Bronchial epithelial cell (primary cell): ENCODE results near the gene SIGLEC8. TPM values are rescaled to one million over a fixed set of nuclear protein-coding genes. Genes with fewer than 3 reads are reported as not detected.
A peak's percentile ranks its signal among the peaks of the same experiment; 100 is the strongest.

ENCODE experiments used
- DNase-seq: peaks from one replicate; pipeline ENCODE4 v3.0.0-alpha.2; 2010; ENCODE audit warnings: low read depth
- FAIRE-seq: peaks from 2 replicates; lab custom pipeline; 2011; peaks lifted over from hg19 to GRCh38; lab: Jason Lieb, UNC
- H3K27me3 ChIP-seq: 2 replicates; pipeline ENCODE4 v1.5.1; 2011; ENCODE audit warnings: low read length; ENCODE audit not compliant: control insufficient read depth, insufficient read depth
- H3K36me3 ChIP-seq: 2 replicates; pipeline ENCODE4 v1.5.1; 2011; ENCODE audit warnings: low read length; ENCODE audit not compliant: control insufficient read depth, insufficient read depth
- H3K4me3 ChIP-seq: 2 replicates; pipeline ENCODE4 v1.5.1; 2011; ENCODE audit warnings: mild to moderate bottlenecking, low read depth, low read length, control low read depth
- total RNA-seq: library from RNA; depleted of rRNA; stranded (reverse); fragments of >200 nt; gene quantifications from 2 replicates; pipeline ENCODE4 v1.2.1, GENCODE V29; 2014
- TF ChIP-seq, protein P1 (sequence below): IDR thresholded peaks from 2 replicates; pipeline ENCODE4 v1.5.1; 2011; ENCODE audit warnings: mild to moderate bottlenecking, moderate library complexity, low read length, control low read depth, inconsistent platforms; ENCODE audit not compliant: insufficient read depth, severe bottlenecking

Gene SIGLEC8
- total RNA-seq, 1 donor from 2014 or later = not detected

GRCh38 chr19:51415187-51415586 lies 43.1 kb downstream of the SIGLEC8 start:
- TF ChIP-seq, protein P1, sequence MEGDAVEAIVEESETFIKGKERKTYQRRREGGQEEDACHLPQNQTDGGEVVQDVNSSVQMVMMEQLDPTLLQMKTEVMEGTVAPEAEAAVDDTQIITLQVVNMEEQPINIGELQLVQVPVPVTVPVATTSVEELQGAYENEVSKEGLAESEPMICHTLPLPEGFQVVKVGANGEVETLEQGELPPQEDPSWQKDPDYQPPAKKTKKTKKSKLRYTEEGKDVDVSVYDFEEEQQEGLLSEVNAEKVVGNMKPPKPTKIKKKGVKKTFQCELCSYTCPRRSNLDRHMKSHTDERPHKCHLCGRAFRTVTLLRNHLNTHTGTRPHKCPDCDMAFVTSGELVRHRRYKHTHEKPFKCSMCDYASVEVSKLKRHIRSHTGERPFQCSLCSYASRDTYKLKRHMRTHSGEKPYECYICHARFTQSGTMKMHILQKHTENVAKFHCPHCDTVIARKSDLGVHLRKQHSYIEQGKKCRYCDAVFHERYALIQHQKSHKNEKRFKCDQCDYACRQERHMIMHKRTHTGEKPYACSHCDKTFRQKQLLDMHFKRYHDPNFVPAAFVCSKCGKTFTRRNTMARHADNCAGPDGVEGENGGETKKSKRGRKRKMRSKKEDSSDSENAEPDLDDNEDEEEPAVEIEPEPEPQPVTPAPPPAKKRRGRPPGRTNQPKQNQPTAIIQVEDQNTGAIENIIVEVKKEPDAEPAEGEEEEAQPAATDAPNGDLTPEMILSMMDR = no peak
- H3K36me3 ChIP-seq = no peaks in the 10 kb centered on the region
- no peaks in the 10 kb centered on the region for H3K27me3 ChIP-seq
- no peak for FAIRE-seq
- no peak for DNase-seq
- H3K4me3 ChIP-seq = no peak overlapping the region

- Histone ChIP-seq H3K4me3 (no peak overlapping the region), H3K36me3 (no peaks in the 10 kb centered on the region), H3K27me3 (no peaks in the 10 kb centered on the region)
- TF ChIP-seq, protein P1 = no peak
- FAIRE-seq (no peak), DNase-seq (no peak)
Measured at GRCh38 chr19:51410950-51411748, 47.1 kb downstream of the SIGLEC8 start.

DNA sequence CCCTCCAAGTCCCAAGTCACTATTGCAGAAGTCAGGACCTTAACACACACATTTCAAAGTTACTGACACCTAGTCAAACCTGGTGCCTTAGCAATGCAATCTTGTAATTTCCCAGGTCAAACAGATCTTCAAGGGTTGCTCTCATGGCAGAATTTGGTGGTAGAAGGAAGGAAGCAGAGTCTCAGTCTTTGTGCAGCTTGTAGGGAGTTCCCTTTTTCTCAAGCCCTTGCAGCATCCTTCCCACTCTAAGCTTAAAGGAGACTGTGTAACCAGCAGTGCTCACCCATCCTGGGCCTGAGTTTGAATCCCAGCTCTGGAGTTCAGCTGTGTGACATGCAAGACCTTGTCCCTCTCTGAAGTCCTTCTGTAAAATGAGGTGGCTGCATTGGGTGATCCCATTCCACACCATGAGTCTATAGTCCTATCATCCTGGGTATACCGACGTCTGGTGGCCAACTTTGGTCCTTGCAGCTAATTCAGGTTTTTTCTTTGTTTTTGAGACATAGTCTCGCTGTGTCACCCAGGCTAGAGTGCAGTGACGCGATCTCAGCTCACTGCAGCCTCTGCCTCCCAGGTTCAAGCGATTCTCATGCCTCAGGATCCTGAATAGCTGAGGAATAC lies 50.6 kb downstream of the SIGLEC8 start:
- DNase-seq (peak; percentile 23), FAIRE-seq (no peak)
- Histone ChIP-seq H3K27me3 (no peaks in the 10 kb centered on the region), H3K36me3 (no peaks in the 10 kb centered on the region), H3K4me3 (no peak overlapping the region)
- TF ChIP-seq, protein P1 = peak; percentile 46

- DNase-seq (no peak), FAIRE-seq (no peak)
- TF ChIP-seq, protein P1 = no peak
- Histone ChIP-seq H3K36me3 (no peaks in the 10 kb centered on the region), H3K4me3 (no peak overlapping the region), H3K27me3 (no peaks in the 10 kb centered on the region)
Measured at GRCh38 chr19:51402117-51402516, 56.1 kb downstream of the SIGLEC8 start.

Other genes starting within 250 kb of the SIGLEC8 start
- gene CD33, start 233.4 kb downstream of the SIGLEC8 start, total RNA-seq = not detected in 2 replicates
- gene SIGLECL1, start 207.4 kb downstream of the SIGLEC8 start, total RNA-seq = not detected in 2 replicates
- not detected in 2 replicates for gene IGLON5, start 146.8 kb downstream of the SIGLEC8 start, total RNA-seq
- 0.53 and 2.8 TPM in 2 replicates for gene VSIG10L, start 116.3 kb downstream of the SIGLEC8 start, total RNA-seq
- gene ETFB, start 92.1 kb downstream of the SIGLEC8 start, total RNA-seq = 70.6 and 79.8 TPM in 2 replicates
- not detected in 2 replicates for gene CLDND2, start 89.5 kb downstream of the SIGLEC8 start, total RNA-seq
- not detected in 2 replicates for gene NKG7, start 85.8 kb downstream of the SIGLEC8 start, total RNA-seq
- gene LIM2, start 70.5 kb downstream of the SIGLEC8 start, total RNA-seq = not detected in 2 replicates
- gene C19orf84, start 67.9 kb downstream of the SIGLEC8 start, total RNA-seq = not detected in 2 replicates
- gene SIGLEC10, start 40.8 kb downstream of the SIGLEC8 start, total RNA-seq = not detected in 2 replicates
- not detected in 2 replicates for gene CEACAM18, start 20.1 kb upstream of the SIGLEC8 start, total RNA-seq
- gene SIGLEC12, start 43.3 kb upstream of the SIGLEC8 start, total RNA-seq = not detected in 2 replicates
- not detected in 2 replicates for gene SIGLEC6, start 73.2 kb upstream of the SIGLEC8 start, total RNA-seq
- gene ZNF175, start 112.8 kb upstream of the SIGLEC8 start, total RNA-seq = 1.6 and 2.2 TPM in 2 replicates
- not detected in 2 replicates for gene SIGLEC5, start 171.9 kb upstream of the SIGLEC8 start, total RNA-seq
- gene SIGLEC14, start 188.4 kb upstream of the SIGLEC8 start, total RNA-seq = not detected in 2 replicates
- gene SPACA6, start 234.9 kb upstream of the SIGLEC8 start, total RNA-seq = 1.1 and 3.2 TPM in 2 replicates